Neural cell (in vitro differentiated cells): ENCODE results near the gene BNC2.

ENCODE experiments used
- CTCF ChIP-seq: fragments of 450-650 bp; IDR thresholded peaks from 2 replicates; pipeline ENCODE4 v1.5.1; 2014; ENCODE audit warnings: antibody characterized with exemption, mild to moderate bottlenecking, moderate library complexity; ENCODE audit not compliant: poor library complexity, severe bottlenecking
- EZH2 ChIP-seq: fragments of 200-600, 300-800 bp; shearing (Covaris generic), sonication (generic); IDR thresholded peaks from 2 replicates; pipeline ENCODE4 v1.6.1; 2014; ENCODE audit warnings: antibody characterized with exemption, low read length, borderline replicate concordance, mild to moderate bottlenecking; ENCODE audit not compliant: insufficient read depth, poor library complexity, severe bottlenecking
- POLR2AphosphoS5 ChIP-seq: IDR thresholded peaks from 2 replicates; pipeline ENCODE4 v1.6.1; 2012
- RAD21 ChIP-seq: fragments of 450-650 bp; conservative IDR thresholded peaks from 2 replicates; pipeline ENCODE4 v1.6.1; 2014; ENCODE audit warnings: antibody characterized with exemption, mild to moderate bottlenecking, moderate library complexity
- SMC3 ChIP-seq: fragments of 450-650 bp; conservative IDR thresholded peaks from 2 replicates; pipeline ENCODE4 v1.6.1; 2014; ENCODE audit warnings: antibody characterized with exemption, mild to moderate bottlenecking, moderate library complexity; ENCODE audit not compliant: poor library complexity
- TAF1 ChIP-seq: IDR thresholded peaks from 2 replicates; pipeline ENCODE4 v1.6.1; 2012; ENCODE audit warnings: low read depth

- TF ChIP-seq CTCF (no peak), RAD21 (no peak), EZH2 (no peak), POLR2AphosphoS5 (no peak), TAF1 (no peak), SMC3 (no peak)
Measured at GRCh38 chr9:16515207-16515606, 355.3 kb downstream of the BNC2 start.
